ENCODE results near the gene GCAT. TPM values are rescaled to one million over a fixed set of nuclear protein-coding genes. Genes with fewer than 3 reads are reported as not detected.

The GCAT gene
- total and polyA plus RNA-seq, 4 donors, result 20.7 to 32.6 (median 29.8) TPM

GRCh38 chr22:37759281-37759680, 48.5 kb upstream of the GCAT start:
- H3K27ac ChIP-seq (ENCODE audit: low read depth in 1 of 2, low read length in 2 of 2), result peak overlapping the region; percentile 16 to 69
- H3K4me3 ChIP-seq (ENCODE audit: low read depth in 1 of 3, low read length in 3 of 3), result no peak overlapping the region

GRCh38 chr22:37760152-37760551, 47.6 kb upstream of the GCAT start:
- no peak for DNase-seq (ENCODE audit: low spot score)
- H3K27ac ChIP-seq (ENCODE audit: low read depth in 1 of 2, low read length in 2 of 2), result peak overlapping the region; percentile 6 to 38
- peaks cover 3 to 30% (median 28%) of the 10 kb centered on the region in 4 donors for H3K4me1 ChIP-seq (ENCODE audit: control insufficient read depth in 4 of 4, insufficient read depth in 4 of 4, low read length in 3 of 4)
- H3K27me3 ChIP-seq (ENCODE audit: control insufficient read depth in 4 of 4, insufficient read depth in 4 of 4, low read length in 3 of 4), result no peaks in the 10 kb centered on the region
- H3K9ac ChIP-seq (ENCODE audit: low read depth in 1 of 2, low read length in 2 of 2), result no peak overlapping the region
- peaks cover 0 to 20% (median 8%) of the 10 kb centered on the region in 4 donors for H3K36me3 ChIP-seq (ENCODE audit: control insufficient read depth in 4 of 4, insufficient read depth in 3 of 4, low read depth in 1 of 4, low read length in 3 of 4)
- no peak overlapping the region for H3K4me3 ChIP-seq (ENCODE audit: low read depth in 1 of 3, low read length in 3 of 3)
- 31% methylated on average over 3 of the region's 3 CpGs for WGBS
- H3K9me3 ChIP-seq (ENCODE audit: control insufficient read depth in 4 of 4, low read length in 3 of 4), result no peaks in the 10 kb centered on the region
- TF ChIP-seq RAD21 (IDR thresholded peaks at IDR 0.05), result peak in 1 of 2 donors; percentile 31
- TF ChIP-seq GABPA (IDR thresholded peaks at IDR 0.05 in 1 of 2, conservative IDR thresholded peaks at IDR 0.05 in 1 of 2), result peak in 1 of 2 donors; percentile 39
- TF ChIP-seq HNF4A (conservative IDR thresholded peaks at IDR 0.05), result peak; percentile 80 to 89
- TF ChIP-seq YY1 (IDR thresholded peaks at IDR 0.05), result no peak
- TF ChIP-seq MAX (IDR thresholded peaks at IDR 0.05), result peak; percentile 86
- peak in 1 of 2 donors; percentile 67 for TF ChIP-seq JUND (IDR thresholded peaks at IDR 0.05)
- TF ChIP-seq NR2F2 (IDR thresholded peaks at IDR 0.05), result no peak
- TF ChIP-seq REST (IDR thresholded peaks at IDR 0.05), result peak; percentile 44
- TF ChIP-seq ZBTB33 (IDR thresholded peaks at IDR 0.05), result no peak
- TF ChIP-seq HNF4G (IDR thresholded peaks at IDR 0.05), result no peak
- TF ChIP-seq SP1 (IDR thresholded peaks at IDR 0.05), result peak; percentile 91

More at GRCh38 chr22:37759281-37759680, 48.5 kb upstream of the GCAT start:
- Histone ChIP-seq H3K9me3 (ENCODE audit: control insufficient read depth in 4 of 4, low read length in 3 of 4) (no peaks in the 10 kb centered on the region), H3K36me3 (ENCODE audit: control insufficient read depth in 4 of 4, insufficient read depth in 3 of 4, low read depth in 1 of 4, low read length in 3 of 4) (peaks cover 0 to 20% (median 11%) of the 10 kb centered on the region in 4 donors), H3K9ac (ENCODE audit: low read depth in 1 of 2, low read length in 2 of 2) (no peak overlapping the region), H3K4me1 (ENCODE audit: control insufficient read depth in 4 of 4, insufficient read depth in 4 of 4, low read length in 3 of 4) (peaks cover 3 to 29% (median 28%) of the 10 kb centered on the region in 4 donors), H3K27me3 (ENCODE audit: control insufficient read depth in 4 of 4, insufficient read depth in 4 of 4, low read length in 3 of 4) (no peaks in the 10 kb centered on the region)
- TF ChIP-seq REST (IDR thresholded peaks at IDR 0.05) (no peak), ZBTB33 (IDR thresholded peaks at IDR 0.05) (no peak), ATF3 (IDR thresholded peaks at IDR 0.05) (no peak)
- DNase-seq (ENCODE audit: low spot score), result no peak
- 87% methylated on average over 11 of the region's 11 CpGs for WGBS
